GM19035 (cell line): ENCODE data around the gene PPP1R1C.

Experiments
- ATAC-seq: cut with Tn5 transposase; IDR thresholded peaks from one replicate; pipeline ENCODE4 v1.9.1; 2021; ENCODE audit not compliant: unreplicated experiment

PPP1R1C gene

DNA sequence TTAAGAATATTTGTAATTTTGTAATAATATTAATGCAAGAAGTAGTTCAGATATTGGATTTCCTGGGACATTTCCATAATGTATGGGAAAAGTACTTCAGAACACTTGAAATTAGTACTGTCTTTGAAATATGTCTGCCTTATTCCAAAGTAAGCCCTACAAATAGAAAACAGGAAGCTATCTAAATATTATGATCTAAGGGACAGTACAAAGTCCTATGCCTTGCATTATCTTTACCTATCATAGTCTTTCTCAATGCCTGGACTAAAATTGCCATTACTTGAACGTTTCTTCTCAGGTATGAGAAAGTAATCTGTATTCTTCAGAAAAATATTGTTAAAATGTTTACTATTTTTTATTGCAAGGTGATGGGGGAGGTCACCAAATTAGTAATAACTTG, 113.0 kb downstream of the PPP1R1C start:
- ATAC-seq, result no peak

DNA sequence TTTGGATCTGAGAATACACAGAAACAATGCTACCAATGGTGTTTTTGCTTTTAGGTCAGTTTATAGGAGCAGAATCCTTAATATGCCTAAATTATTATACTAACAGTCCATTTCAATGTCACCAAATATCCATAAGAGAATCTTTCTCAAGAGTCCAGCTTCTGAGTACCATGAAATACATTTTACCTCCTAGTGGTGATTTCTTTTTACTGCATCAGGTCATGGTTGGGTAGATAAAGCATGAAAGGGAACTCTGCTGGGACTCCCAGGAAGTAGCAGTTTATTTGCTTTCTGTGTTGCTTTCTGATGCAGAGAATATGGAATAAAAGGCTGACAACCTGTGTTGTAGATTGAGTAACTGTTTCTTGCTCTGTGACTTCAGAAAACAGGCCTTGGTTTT, 115.6 kb downstream of the PPP1R1C start:
- no peak for ATAC-seq

DNA sequence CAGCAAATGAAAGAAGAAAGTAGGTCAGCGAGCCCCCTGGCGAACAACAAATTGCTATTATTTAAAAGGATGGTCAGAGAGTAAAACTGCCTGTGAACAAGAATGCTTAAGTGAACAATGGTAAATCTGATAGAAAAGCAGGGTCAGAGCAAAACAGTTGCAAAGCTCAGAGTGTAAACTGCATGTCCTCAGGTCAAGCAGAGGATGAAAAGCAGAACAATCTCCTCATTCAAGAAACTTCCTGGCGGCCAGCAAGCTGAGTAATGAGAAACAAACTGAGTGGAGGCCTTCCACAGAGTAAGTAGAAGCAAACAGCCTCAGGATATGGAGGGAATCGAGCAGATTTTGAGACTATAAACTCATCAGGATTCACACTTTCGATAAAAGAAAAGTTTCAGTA, 117.9 kb downstream of the PPP1R1C start:
- ATAC-seq, result no peak

- ATAC-seq, result no peak
Observed at GRCh38 chr2:182110347-182110746, 124.7 kb downstream of the PPP1R1C start.

GRCh38 chr2:182113334-182113733, 127.7 kb downstream of the PPP1R1C start:
- ATAC-seq, result no peak

GRCh38 chr2:182115258-182115657, 129.6 kb downstream of the PPP1R1C start:
- ATAC-seq, result no peak

- ATAC-seq, result no peak
Observed at GRCh38 chr2:182116774-182117173, 131.1 kb downstream of the PPP1R1C start.

- ATAC-seq, result no peak
Observed at GRCh38 chr2:182117196-182117595, 131.5 kb downstream of the PPP1R1C start.

DNA sequence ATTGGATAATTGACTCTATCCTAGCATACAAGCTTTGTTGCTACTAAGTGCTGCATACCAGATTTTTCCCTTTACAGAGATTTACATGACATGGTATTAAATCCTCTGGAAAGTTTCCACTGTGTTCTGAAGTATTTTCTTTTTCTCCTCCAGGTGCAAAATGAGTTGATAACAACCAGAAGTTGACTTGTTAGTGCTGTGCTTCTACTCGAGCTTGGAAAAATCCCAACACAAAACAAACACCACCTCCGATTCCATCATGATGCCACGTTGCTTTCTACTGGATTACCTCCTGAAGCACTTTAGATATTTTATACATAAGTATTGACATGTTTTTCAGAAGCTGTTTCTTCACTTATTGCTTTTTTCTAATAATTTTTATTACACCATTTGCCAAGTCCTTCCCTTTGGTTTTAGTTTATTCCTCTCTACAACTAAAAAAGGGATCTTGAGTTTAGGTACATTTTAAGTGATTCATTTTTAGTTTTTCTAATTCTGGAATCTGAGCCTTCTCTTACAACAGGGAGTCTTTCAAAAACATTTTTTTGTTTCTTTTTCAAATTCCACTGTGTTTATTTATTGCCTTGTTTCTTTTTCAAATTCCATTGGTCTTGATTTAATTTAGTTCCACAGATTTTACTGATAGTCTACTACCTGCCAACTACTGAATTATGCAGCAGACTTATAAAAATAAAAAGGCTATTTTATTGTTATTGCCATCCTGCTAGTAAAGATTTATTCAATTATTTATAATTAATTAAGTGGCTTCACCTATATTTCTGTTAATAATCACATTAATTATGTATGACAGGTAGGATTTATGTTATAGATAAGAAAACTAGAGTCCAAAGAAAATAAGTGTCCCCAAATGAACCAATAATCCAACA, 143.4 kb downstream of the PPP1R1C start:
- no peak for ATAC-seq

DNA sequence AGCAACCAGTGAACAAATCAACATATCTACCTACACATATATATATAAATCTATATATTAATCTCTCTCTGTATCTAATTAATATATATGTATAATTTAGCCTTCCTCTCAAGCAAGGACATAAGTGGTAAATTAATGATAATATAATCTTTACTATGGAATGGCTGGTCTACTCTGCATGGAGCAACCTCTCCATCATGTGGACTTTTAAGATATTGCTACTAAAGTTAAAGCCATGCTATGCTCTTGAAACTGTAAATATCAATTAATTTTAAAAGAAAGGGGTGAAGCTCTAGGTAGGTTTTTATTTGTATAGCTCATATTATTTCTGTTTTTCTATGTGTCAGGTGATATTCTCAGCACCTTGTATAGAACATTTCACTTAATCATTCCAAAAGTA, 147.0 kb downstream of the PPP1R1C start:
- ATAC-seq, result no peak

DNA sequence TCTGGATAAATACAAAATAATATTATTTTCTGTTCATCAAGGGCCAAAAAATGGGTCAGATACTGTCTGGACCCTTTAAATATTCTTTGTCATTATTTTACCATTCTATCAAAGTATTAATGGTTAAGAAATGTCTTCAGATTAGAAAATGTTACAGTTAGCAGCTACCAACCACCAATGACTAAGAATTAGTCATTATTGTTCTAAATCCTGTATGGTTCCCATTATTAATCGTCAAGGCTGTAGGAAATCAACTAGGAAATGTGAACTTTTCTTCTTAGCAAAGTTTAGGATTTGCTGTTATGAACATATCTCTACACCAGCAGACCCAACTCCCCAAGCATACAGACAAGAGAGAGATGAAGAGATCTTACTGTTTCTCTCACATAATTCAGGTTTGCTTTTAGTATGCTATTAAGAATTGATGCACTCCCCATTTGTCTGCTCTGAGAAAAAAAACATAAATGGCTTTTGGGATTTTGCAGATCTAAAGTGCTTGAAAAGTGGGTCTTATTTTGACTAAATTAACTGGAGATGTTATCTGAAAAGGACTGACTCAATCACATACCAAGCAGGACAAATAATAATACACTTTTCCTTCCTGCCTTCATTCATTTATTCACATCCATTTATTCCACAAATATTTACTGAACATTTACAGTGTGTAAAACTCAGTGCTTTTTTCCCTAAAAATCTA, 147.7 kb downstream of the PPP1R1C start:
- ATAC-seq, result no peak

GRCh38 chr2:182134201-182134600, 148.5 kb downstream of the PPP1R1C start:
- no peak for ATAC-seq

GRCh38 chr2:182142062-182142461, 156.4 kb downstream of the PPP1R1C start:
- no peak for ATAC-seq

- ATAC-seq, result no peak
Observed at GRCh38 chr2:182144041-182144775, 158.6 kb downstream of the PPP1R1C start.

DNA sequence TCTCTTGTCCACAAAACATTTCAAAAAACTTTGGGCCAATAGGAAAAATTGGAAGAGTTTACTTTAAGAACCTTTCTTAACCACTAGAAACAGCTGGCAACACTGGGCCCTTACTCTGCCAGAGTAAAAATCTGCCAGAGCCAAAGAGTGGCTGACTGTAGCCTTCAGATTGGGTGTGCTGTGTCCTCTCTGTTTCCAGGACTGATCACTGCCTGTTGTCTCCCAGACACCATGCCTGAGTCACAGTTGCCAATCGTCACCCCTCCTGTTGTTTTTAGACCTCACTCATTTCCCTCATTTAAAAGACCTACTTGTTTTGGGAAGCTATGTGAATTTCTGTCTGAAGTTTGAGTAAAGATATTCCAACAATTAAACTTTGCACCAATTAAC, 159.1 kb downstream of the PPP1R1C start:
- ATAC-seq, result no peak

GRCh38 chr2:182148344-182148743, 162.7 kb downstream of the PPP1R1C start:
- no peak for ATAC-seq

DNA sequence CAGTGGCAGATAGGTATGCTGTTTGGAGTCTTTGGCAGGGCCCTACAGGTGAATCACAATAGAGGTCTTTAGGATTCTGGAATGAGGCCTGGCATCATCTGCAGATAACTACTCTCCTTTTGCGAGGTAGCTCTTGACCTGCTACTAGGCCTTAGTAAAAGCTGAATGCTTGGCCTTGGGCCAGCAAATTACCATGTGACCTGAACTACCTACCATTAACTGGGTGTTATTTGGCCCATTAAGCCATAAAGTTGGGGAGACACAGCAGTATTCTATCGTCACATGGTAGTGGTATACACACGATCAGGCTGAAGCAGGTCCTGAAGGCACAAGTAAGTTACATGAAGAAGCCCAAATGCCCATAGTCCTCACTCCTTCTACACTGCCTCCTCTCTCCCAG, 178.2 kb downstream of the PPP1R1C start:
- ATAC-seq, result no peak

GRCh38 chr2:182164686-182165085, 179.0 kb downstream of the PPP1R1C start:
- ATAC-seq, result no peak

DNA sequence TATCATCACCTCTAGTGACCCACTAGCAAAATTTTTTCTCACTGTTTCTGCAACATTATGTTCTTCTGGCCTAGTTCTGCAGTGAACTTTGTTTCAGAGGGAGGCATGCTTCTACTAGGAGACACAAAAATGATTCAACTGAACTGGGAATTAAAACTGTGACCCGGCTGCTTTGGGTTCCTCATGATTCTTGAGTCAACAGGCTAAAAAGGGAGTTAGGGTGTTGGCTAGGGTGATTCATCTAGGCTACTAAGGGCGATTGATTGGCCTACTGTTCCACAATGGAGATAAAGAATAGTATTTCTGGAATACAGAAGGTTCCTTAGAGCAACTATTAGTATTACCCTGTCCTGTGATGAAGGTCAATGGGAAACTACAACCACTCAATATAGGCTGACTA, 179.5 kb downstream of the PPP1R1C start:
- no peak for ATAC-seq

- ATAC-seq, result no peak
Observed at GRCh38 chr2:182166406-182166805, 180.8 kb downstream of the PPP1R1C start.

DNA sequence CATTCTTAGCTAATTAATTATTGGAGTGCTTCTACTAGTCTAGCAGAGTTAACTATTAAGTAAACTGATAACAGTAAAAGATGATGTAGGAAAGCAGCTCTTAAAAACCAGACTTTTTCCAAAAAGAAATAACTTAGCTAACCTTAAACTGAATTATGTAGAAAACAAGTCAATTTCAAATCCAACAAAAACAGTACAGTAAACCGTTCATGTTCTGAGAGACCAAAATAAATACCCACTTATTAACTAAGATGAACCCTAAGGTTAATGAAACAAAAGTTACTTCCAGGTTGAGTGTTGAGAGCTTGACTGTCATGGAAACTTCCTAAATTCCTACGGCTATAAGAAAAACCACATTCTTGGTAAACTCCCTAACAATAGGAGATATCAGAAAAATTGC, 181.2 kb downstream of the PPP1R1C start:
- ATAC-seq, result no peak
